IMR-90 (cell line): ENCODE measurements around the gene NPM1. TPM values are rescaled to one million over a fixed set of nuclear protein-coding genes. Genes with fewer than 3 reads are reported as not detected.

ENCODE experiments used
- ATAC-seq: fragments of 200-7000 bp; cut with Tn5 transposase; 2 replicates; pipeline ENCODE4 v1.9.1; 2020; ENCODE audit warnings: low read depth, mild to moderate bottlenecking, moderate library complexity
- Bru-seq: library from RNA; stranded (reverse); fragments of 400-500 nt; gene quantifications from one replicate; lab custom pipeline; 2021; lab: Mats Ljungman, UMichigan
- BruChase-seq, 2 experiments: library from RNA; stranded (reverse); fragments of 400-500 nt; gene quantifications; one replicate each; lab custom pipeline; 2021; lab: Mats Ljungman, UMichigan
- BruUV-seq: library from RNA; stranded (reverse); fragments of 400-500 nt; replicated peaks from 2 replicates; lab custom pipeline; 2021; lab: Mats Ljungman, UMichigan
- CTCF ChIA-PET: fragments of 300-600 bp; formaldehyde crosslinking; extraction: SDS; loops from one replicate; lab custom pipeline; 2021; ENCODE audit warnings: antibody characterized with exemption; lab: Yijun Ruan, JAX
- POLR2A ChIA-PET: fragments of 300-600 bp; sonication (Branson Sonifier 250); formaldehyde crosslinking; loops from one replicate; lab custom pipeline; 2022; ENCODE audit warnings: antibody characterized with exemption; ENCODE audit not compliant: unreplicated experiment; lab: Charles Lee
- DNase-seq: peaks from one replicate; pipeline ENCODE4 v3.0.0; 2013
- H2AFZ ChIP-seq: replicated peaks from 2 replicates; pipeline ENCODE3; 2013; ENCODE audit warnings: low read length, mild to moderate bottlenecking; ENCODE audit not compliant: poor library complexity
- H2AK5ac ChIP-seq: 2 replicates; pipeline ENCODE4 v1.6.1; 2013; ENCODE audit warnings: low read depth, low read length, inconsistent platforms
- H2AK9ac ChIP-seq: replicated peaks from 2 replicates; pipeline ENCODE3; 2013; ENCODE audit warnings: mild to moderate bottlenecking, low read depth, low read length, moderate library complexity; ENCODE audit not compliant: poor library complexity
- H2BK120ac ChIP-seq: 2 replicates; pipeline ENCODE4 v1.6.1; 2013; ENCODE audit warnings: low read depth, low read length, inconsistent platforms
- H2BK15ac ChIP-seq: 3 replicates; pipeline ENCODE4 v1.6.1; 2013; ENCODE audit warnings: low read depth, low read length, inconsistent platforms
- H2BK20ac ChIP-seq: 2 replicates; pipeline ENCODE4 v1.6.1; 2013; ENCODE audit warnings: low read depth, mild to moderate bottlenecking, inconsistent platforms, low read length, moderate library complexity
- H2BK5ac ChIP-seq: 2 replicates; pipeline ENCODE4 v1.6.1; 2013; ENCODE audit warnings: mild to moderate bottlenecking, low read depth, low read length, inconsistent platforms; ENCODE audit not compliant: poor library complexity, severe bottlenecking
- H3K14ac ChIP-seq: replicated peaks from 2 replicates; pipeline ENCODE4 v1.6.1; 2013; ENCODE audit warnings: low read depth, low read length, inconsistent platforms
- H3K18ac ChIP-seq: 2 replicates; pipeline ENCODE4 v1.6.1; 2013; ENCODE audit warnings: low read depth, low read length, control low read depth
- H3K23ac ChIP-seq: 2 replicates; pipeline ENCODE4 v1.6.1; 2013; ENCODE audit warnings: low read depth, low read length, inconsistent platforms
- H3K27ac ChIP-seq: 2 replicates; pipeline ENCODE4 v1.5.1; 2013; ENCODE audit warnings: mild to moderate bottlenecking, control low read depth, low read length; ENCODE audit not compliant: insufficient read depth
- H3K27me3 ChIP-seq: 2 replicates; pipeline ENCODE4 v1.6.1; 2013; ENCODE audit warnings: low read length; ENCODE audit not compliant: control insufficient read depth, insufficient read depth
- H3K36me3 ChIP-seq: 2 replicates; pipeline ENCODE4 v1.6.1; 2013; ENCODE audit warnings: low read length, mixed read lengths; ENCODE audit not compliant: control insufficient read depth, insufficient read depth
- H3K4ac ChIP-seq: 2 replicates; pipeline ENCODE4 v1.6.1; 2013; ENCODE audit warnings: low read depth, low read length, inconsistent platforms
- H3K4me1 ChIP-seq: 2 replicates; pipeline ENCODE4 v1.6.1; 2013; ENCODE audit warnings: low read length, mixed read lengths; ENCODE audit not compliant: control insufficient read depth, insufficient read depth
- H3K4me2 ChIP-seq: 2 replicates; pipeline ENCODE4 v1.6.1; 2013; ENCODE audit warnings: low read depth, mild to moderate bottlenecking, control low read depth, low read length, moderate library complexity
- H3K4me3 ChIP-seq: 2 replicates; pipeline ENCODE4 v1.5.1; 2013; ENCODE audit warnings: low read depth, mild to moderate bottlenecking, control low read depth, low read length, moderate library complexity; ENCODE audit not compliant: insufficient read depth
- H3K56ac ChIP-seq: 2 replicates; pipeline ENCODE4 v1.6.1; 2013; ENCODE audit warnings: low read length, inconsistent platforms; ENCODE audit not compliant: insufficient read depth; ENCODE audit errors: extremely low read depth
- H3K79me1 ChIP-seq, 2 experiments: 2 replicates each; pipeline ENCODE4 v1.6.1; 2013; ENCODE audit warnings: low read length in 2 of 2, inconsistent platforms in 1 of 2, low read depth in 1 of 2
- H3K9ac ChIP-seq: 2 replicates; pipeline ENCODE4 v1.6.1; 2013; ENCODE audit warnings: low read depth, low read length, control low read depth
- H3K9me1 ChIP-seq: 2 replicates; pipeline ENCODE4 v1.6.1; 2013; ENCODE audit warnings: low read length, inconsistent platforms; ENCODE audit not compliant: insufficient read depth
- H3K9me3 ChIP-seq: 2 replicates; pipeline ENCODE4 v1.6.1; 2013; ENCODE audit warnings: low read length; ENCODE audit not compliant: control insufficient read depth, insufficient read depth
- H4K20me1 ChIP-seq: 2 replicates; pipeline ENCODE4 v1.6.1; 2013; ENCODE audit warnings: low read length, inconsistent platforms; ENCODE audit not compliant: insufficient read depth
- H4K5ac ChIP-seq: 2 replicates; pipeline ENCODE4 v1.6.1; 2013; ENCODE audit warnings: mild to moderate bottlenecking, low read depth, low read length, control low read depth
- H4K8ac ChIP-seq, 2 experiments: 2 replicates each; pipeline ENCODE4 v1.6.1; 2013; ENCODE audit warnings: low read depth in 2 of 2, low read length in 2 of 2, control low read depth in 1 of 2, inconsistent platforms in 1 of 2
- H4K91ac ChIP-seq: 2 replicates; pipeline ENCODE4 v1.6.1; 2013; ENCODE audit warnings: low read depth, low read length, inconsistent platforms; ENCODE audit not compliant: insufficient read depth
- BHLHE40 ChIP-seq: fragments of 150-350 bp; IDR thresholded peaks from 2 replicates; pipeline ENCODE4 v1.6.1; 2016; ENCODE audit warnings: mild to moderate bottlenecking, low read depth, low read length
- CEBPB ChIP-seq: IDR thresholded peaks from 2 replicates; pipeline ENCODE4 v1.6.1; 2012; ENCODE audit warnings: low read depth, low read length, improper control_type of control experiment
- CHD1 ChIP-seq: IDR thresholded peaks from 2 replicates; pipeline ENCODE4 v1.6.1; 2012; ENCODE audit warnings: low read depth, low read length, improper control_type of control experiment
- CTCF ChIP-seq: conservative IDR thresholded peaks from 2 replicates; pipeline ENCODE4 v1.5.1; 2012; ENCODE audit warnings: mild to moderate bottlenecking, low read depth, low read length, improper control_type of control experiment
- FOS ChIP-seq: fragments of 150-350 bp; IDR thresholded peaks from 2 replicates; pipeline ENCODE4 v1.6.1; 2016; ENCODE audit warnings: low read depth, low read length
- MAFK ChIP-seq: IDR thresholded peaks from 2 replicates; pipeline ENCODE4 v1.6.1; 2012; ENCODE audit warnings: low read depth, low read length, improper control_type of control experiment
- MAZ ChIP-seq: IDR thresholded peaks from 2 replicates; pipeline ENCODE4 v1.6.1; 2012; ENCODE audit warnings: low read depth, mild to moderate bottlenecking, low read length, improper control_type of control experiment, moderate library complexity, borderline replicate concordance
- MXI1 ChIP-seq: IDR thresholded peaks from 2 replicates; pipeline ENCODE4 v1.6.1; 2012; ENCODE audit warnings: low read depth, mild to moderate bottlenecking, low read length, moderate library complexity, borderline replicate concordance
- NFE2L2 ChIP-seq: fragments of 150-350 bp; IDR thresholded peaks from 2 replicates; pipeline ENCODE4 v1.6.1; 2016; ENCODE audit warnings: low read depth, mild to moderate bottlenecking, low read length
- POLR2A ChIP-seq: IDR thresholded peaks from 2 replicates; pipeline ENCODE4 v1.6.1; 2012; ENCODE audit warnings: mild to moderate bottlenecking, low read depth, low read length
- RAD21 ChIP-seq: IDR thresholded peaks from 2 replicates; pipeline ENCODE4 v1.6.1; 2012; ENCODE audit warnings: low read length, improper control_type of control experiment
- RCOR1 ChIP-seq: IDR thresholded peaks from 2 replicates; pipeline ENCODE4 v1.6.1; 2012; ENCODE audit warnings: mild to moderate bottlenecking, low read length, improper control_type of control experiment; ENCODE audit not compliant: insufficient replicate concordance
- SMC3 ChIP-seq: fragments of 150-350 bp; IDR thresholded peaks from 2 replicates; pipeline ENCODE4 v1.6.1; 2016; ENCODE audit warnings: low read depth, mild to moderate bottlenecking, antibody characterized with exemption, low read length, moderate library complexity
- USF2 ChIP-seq: fragments of 150-350 bp; IDR thresholded peaks from 2 replicates; pipeline ENCODE4 v1.6.1; 2017; ENCODE audit warnings: mild to moderate bottlenecking, antibody characterized with exemption, low read length, low read depth
- WGBS, 2 experiments: methylation state at CpG; one replicate each; pipeline versions ENCODE4 v1.1.5 to v1.1.7; 2013; ENCODE audit warnings: missing lambda C conversion rate in 2 of 2; ENCODE audit not compliant: insufficient read length in 1 of 2; ENCODE audit errors: extremely low coverage in 2 of 2; 5-methylcytosine and 5-hydroxymethylcytosine counted together
- dilution Hi-C: fragments of 300-500 bp; cut with HindIII; formaldehyde crosslinking; loops from one replicate; pipeline ENCODE4 v1.14.3; 2018; ENCODE audit warnings: low sequenced_read_pairs; ENCODE audit not compliant: unreplicated experiment
- in situ Hi-C: fragments of 300-500 bp; cut with MboI; formaldehyde crosslinking; loops from 3 replicates; pipeline ENCODE4 v1.14.3; 2019; ENCODE audit warnings: low sequenced_read_pairs, inconsistent platforms, mixed read lengths
- intact Hi-C: fragments of 100-400 bp; cut with micrococcal nuclease; formaldehyde crosslinking; loops from 2 replicates; pipeline ENCODE4 v1.10.0; 2022
- long read RNA-seq: library from polyadenylated mRNA; unstranded; transcript quantifications from one replicate; pipeline ENCODE4 v2.0.0, GENCODE V29; 2021; ENCODE audit not compliant: unreplicated experiment
- polyA plus RNA-seq, 3 experiments: library from polyadenylated mRNA; depleted of rRNA; stranded (reverse); fragments of >200 nt; gene quantifications; 2 replicates each; pipeline ENCODE4 v1.2.3, GENCODE V29; 2012; ENCODE audit warnings: low replicate concordance in 1 of 3
- total RNA-seq: library from RNA; depleted of rRNA; stranded (reverse); fragments of >200 nt; gene quantifications from 2 replicates; pipeline ENCODE4 v1.2.3, GENCODE V29; 2012; rRNA removed

NPM1 gene
- total RNA-seq (856 and 1,596 TPM in 2 replicates), polyA plus RNA-seq (2012; rRNA removed) (929 and 3,169 TPM in 2 replicates), Bru-seq, nascent RNA (percentile 99 among the genes with signal in this experiment), BruChase-seq, experiment 1, labeled RNA remaining after a 6-hour chase (percentile 98 among the genes with signal in this experiment), BruChase-seq, experiment 2, labeled RNA remaining after a 2-hour chase (percentile 96 among the genes with signal in this experiment)
- 105 and 178 TPM in 2 replicates for polyA plus RNA-seq (2012; cell fraction: cytosol; rRNA removed)
- polyA plus RNA-seq (2012; cell fraction: nucleus; rRNA removed; ENCODE audit: low replicate concordance): 29.5 and 252 TPM in 2 replicates
- long read RNA-seq, transcript NPM1-203 (10 exons, 1,598 nt): minor isoform, 48 of 629 reads
- long read RNA-seq, transcript NPM1-201 (11 exons, 1,758 nt): major isoform, 530 of 629 reads
- long read RNA-seq, transcript NPM1-202 (10 exons, 1,237 nt): minor isoform, 19 of 629 reads
- long read RNA-seq, partial matches to known transcripts: 12 of 629 reads
- long read RNA-seq, other reads (novel, unspliced or antisense): 20 of 629 reads

GRCh38 chr5:171387345-171387969 is at the start of gene NPM1:
Gene NPM1 (plus strand): TSS chr5:171387849. CDS start chr5:171387949, 100 bp downstream.
- WGBS, 2 experiments: 1% methylated on average over 20 of the region's 56 CpGs; no CpG with 5 or more reads in 1 of the 2 experiments
- H2AFZ ChIP-seq: peak within 1 kb of the TSS; percentile 95
- no peak within 1 kb of the TSS for H2BK20ac ChIP-seq
- peak within 1 kb of the TSS; percentile 96 for H4K91ac ChIP-seq
- intact Hi-C loops: no loop called here
- H3K56ac ChIP-seq: peak within 1 kb of the TSS; percentile 99
- peak within 1 kb of the TSS; percentile 86 for H2BK5ac ChIP-seq
- 0 out of 3 replicates have a peak within 1 kb of the TSS, but pooled peaks have one; percentile 22 for H2BK15ac ChIP-seq
- ChIA-PET POLR2A (interaction anchor here (0.7 kb wide), 1 partner anchor 20 kb away, joined by 3 read pairs; no protein-coding TSS in a partner anchor), CTCF (no interaction called here)
- H4K5ac ChIP-seq: peak within 1 kb of the TSS; percentile 83
- ATAC-seq (peak; percentile 92), DNase-seq (peak; percentile 98)
- peak within 1 kb of the TSS; percentile 98 for H3K4ac ChIP-seq
- peak within 1 kb of the TSS; percentile 63 for H3K4me3 ChIP-seq
- H3K9me3 ChIP-seq: no peaks in the 10 kb centered on the region
- peak within 1 kb of the TSS; percentile 100 for H3K14ac ChIP-seq
- H3K9me1 ChIP-seq: peaks cover 5% of the 10 kb centered on the region; the same call in 1 of the 2 replicates
- H3K36me3 ChIP-seq: peaks cover 12% of the 10 kb centered on the region
- in situ Hi-C loops: no loop called here
- H4K8ac ChIP-seq: peak within 1 kb of the TSS; percentile 96 to 100
- H2AK5ac ChIP-seq: peak within 1 kb of the TSS; percentile 89
- H3K79me1 ChIP-seq: peaks cover 0 to 13% of the 10 kb centered on the region in 2 experiments; a peak in 2 of 4 replicates
- H3K4me1 ChIP-seq: no peaks in the 10 kb centered on the region; the same call in 1 of the 2 replicates
- peak within 1 kb of the TSS; percentile 99 for H3K23ac ChIP-seq
- H3K4me2 ChIP-seq: peak within 1 kb of the TSS; percentile 97
- no peaks in the 10 kb centered on the region for H3K27me3 ChIP-seq
- no TSS peak for BruUV-seq
- peak within 1 kb of the TSS; percentile 71 for H2BK120ac ChIP-seq
- H4K20me1 ChIP-seq: peaks cover 48% of the 10 kb centered on the region
- peak within 1 kb of the TSS; percentile 76 for H3K18ac ChIP-seq
- H2AK9ac ChIP-seq: peak within 1 kb of the TSS; percentile 95
- dilution Hi-C loops: no loop called here
- peak within 1 kb of the TSS; percentile 90 for H3K27ac ChIP-seq
- peak within 1 kb of the TSS; percentile 95 for H3K9ac ChIP-seq
- TF ChIP-seq SMC3 (no peak), MXI1 (no peak), CTCF (no peak), BHLHE40 (peak; percentile 53; the same call in 1 of the 2 replicates), USF2 (peak; percentile 34; the same call in 1 of the 2 replicates), MAZ (peak; percentile 100), MAFK (no peak), FOS (no peak), POLR2A (peak; percentile 99), RAD21 (no peak), CEBPB (no peak), NFE2L2 (peak; percentile 10; the same call in 1 of the 2 replicates), CHD1 (no peak; the same call in 1 of the 2 replicates), RCOR1 (no peak)
